ENCODE data around the gene TK2.

DNA sequence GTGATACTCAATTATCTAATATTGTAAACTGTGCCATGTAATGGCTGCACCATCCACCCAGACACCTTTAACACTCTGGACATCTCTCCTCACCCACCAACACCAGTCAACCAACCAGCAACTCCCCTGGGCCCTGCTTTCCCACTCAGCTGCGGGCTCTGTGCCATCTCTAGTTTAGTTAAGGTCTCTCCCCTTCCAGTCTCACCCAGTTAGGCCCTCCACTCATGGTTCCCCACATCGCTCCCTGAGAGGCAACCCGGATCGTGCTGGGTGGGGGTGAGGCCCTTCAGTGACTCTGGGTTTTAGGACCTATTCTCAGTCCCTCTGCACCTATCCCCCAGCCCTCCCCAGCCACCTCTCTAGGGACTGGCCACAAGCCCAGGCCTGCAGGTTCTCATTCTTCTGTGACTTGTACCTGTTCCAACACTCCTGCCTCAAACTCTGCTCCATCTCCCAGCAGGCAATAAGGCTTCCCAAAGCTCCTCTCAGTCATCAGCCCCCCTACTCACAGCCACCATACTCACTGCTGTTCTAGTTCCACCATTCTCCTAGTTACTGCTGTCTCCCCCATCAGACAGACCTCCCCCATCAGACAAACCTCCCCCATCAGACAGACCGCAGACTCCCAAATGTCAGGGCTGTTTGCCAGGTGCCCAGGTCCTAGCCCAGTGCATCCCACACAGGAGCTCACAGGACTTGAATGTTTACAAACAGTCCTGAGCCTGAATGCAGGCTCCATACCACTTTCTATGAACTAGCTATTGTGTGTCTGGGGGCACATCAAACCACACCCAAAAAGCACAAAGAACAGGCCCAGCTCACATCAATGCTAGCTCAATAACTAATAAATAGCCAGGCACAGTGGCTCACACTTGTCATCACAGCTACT is 2.6 kb downstream of the TK2 start:
- TF ChIP-seq, protein P1, sequence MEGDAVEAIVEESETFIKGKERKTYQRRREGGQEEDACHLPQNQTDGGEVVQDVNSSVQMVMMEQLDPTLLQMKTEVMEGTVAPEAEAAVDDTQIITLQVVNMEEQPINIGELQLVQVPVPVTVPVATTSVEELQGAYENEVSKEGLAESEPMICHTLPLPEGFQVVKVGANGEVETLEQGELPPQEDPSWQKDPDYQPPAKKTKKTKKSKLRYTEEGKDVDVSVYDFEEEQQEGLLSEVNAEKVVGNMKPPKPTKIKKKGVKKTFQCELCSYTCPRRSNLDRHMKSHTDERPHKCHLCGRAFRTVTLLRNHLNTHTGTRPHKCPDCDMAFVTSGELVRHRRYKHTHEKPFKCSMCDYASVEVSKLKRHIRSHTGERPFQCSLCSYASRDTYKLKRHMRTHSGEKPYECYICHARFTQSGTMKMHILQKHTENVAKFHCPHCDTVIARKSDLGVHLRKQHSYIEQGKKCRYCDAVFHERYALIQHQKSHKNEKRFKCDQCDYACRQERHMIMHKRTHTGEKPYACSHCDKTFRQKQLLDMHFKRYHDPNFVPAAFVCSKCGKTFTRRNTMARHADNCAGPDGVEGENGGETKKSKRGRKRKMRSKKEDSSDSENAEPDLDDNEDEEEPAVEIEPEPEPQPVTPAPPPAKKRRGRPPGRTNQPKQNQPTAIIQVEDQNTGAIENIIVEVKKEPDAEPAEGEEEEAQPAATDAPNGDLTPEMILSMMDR (conservative IDR thresholded peaks at IDR 0.05; ENCODE audit: low read length), result no peak
- TF ChIP-seq EZH2phosphoT487 (IDR thresholded peaks at IDR 0.05; ENCODE audit: borderline replicate concordance), result no peak

Measured in Loucy (cell line).